GM23338 (cell line): Measurements from ENCODE around the gene ZNF48. TPM values are rescaled to one million over a fixed set of nuclear protein-coding genes. Genes with fewer than 3 reads are reported as not detected.

Experiments
- ATAC-seq: fragments of 200-7000 bp; cut with Tn5 transposase; 3 replicates; pipeline ENCODE4 v1.9.1; 2020
- DNase-seq: peaks from one replicate; pipeline ENCODE4 v3.0.0-alpha.2; 2015; ENCODE audit warnings: low spot score
- H2AFZ ChIP-seq: fragments of 200-600 bp; sonication (generic); 2 replicates; pipeline ENCODE4 v1.8.0; 2016; ENCODE audit warnings: antibody characterized with exemption, mild to moderate bottlenecking, moderate library complexity
- H3F3A ChIP-seq: fragments of 200-600 bp; sonication (generic); replicated peaks from 2 replicates; pipeline ENCODE4 v1.8.0; 2017; ENCODE audit warnings: antibody characterized with exemption, mixed run types, low read depth
- H3K27ac ChIP-seq: fragments of 200-600 bp; sonication (generic); 2 replicates; pipeline ENCODE4 v1.6.1; 2016; ENCODE audit warnings: low read depth
- H3K27me3 ChIP-seq: fragments of 200-600 bp; sonication (generic); 2 replicates; pipeline ENCODE4 v1.8.0; 2016; ENCODE audit warnings: mild to moderate bottlenecking, mixed run types, moderate library complexity; ENCODE audit not compliant: insufficient read depth
- H3K36me3 ChIP-seq: fragments of 200-600 bp; sonication (generic); 2 replicates; pipeline ENCODE4 v1.8.0; 2016; ENCODE audit warnings: mild to moderate bottlenecking; ENCODE audit not compliant: insufficient read depth
- H3K4me1 ChIP-seq: fragments of 200-600 bp; sonication (generic); 2 replicates; pipeline ENCODE4 v1.8.0; 2016; ENCODE audit warnings: mild to moderate bottlenecking, moderate library complexity; ENCODE audit not compliant: insufficient read depth
- H3K4me2 ChIP-seq: fragments of 200-600 bp; sonication (generic); 2 replicates; pipeline ENCODE4 v1.7.1; 2017; ENCODE audit warnings: mixed run types
- H3K4me3 ChIP-seq: fragments of 200-600 bp; sonication (generic); 2 replicates; pipeline ENCODE4 v1.6.1; 2016; ENCODE audit warnings: mixed run types
- H3K79me2 ChIP-seq: fragments of 200-600 bp; sonication (generic); replicated peaks from 2 replicates; pipeline ENCODE4 v1.8.0; 2017; ENCODE audit warnings: mild to moderate bottlenecking; ENCODE audit not compliant: insufficient read depth
- H3K9me2 ChIP-seq: fragments of 200-600 bp; sonication (generic); 2 replicates; pipeline ENCODE4 v1.8.0; 2017; ENCODE audit not compliant: insufficient read depth
- H4K20me1 ChIP-seq: fragments of 200-600 bp; sonication (generic); replicated peaks from 2 replicates; pipeline ENCODE4 v1.8.0; 2017; ENCODE audit warnings: mild to moderate bottlenecking; ENCODE audit not compliant: insufficient read depth
- H3K27ac Mint-ChIP-seq: 2 replicates; pipeline ENCODE4 v1.8.0; 2020; ENCODE audit warnings: inconsistent platforms, mild to moderate bottlenecking, moderate library complexity, mixed read lengths
- H3K27me3 Mint-ChIP-seq: 3 replicates; pipeline ENCODE4 v1.8.0; 2022; ENCODE audit warnings: low read depth, mild to moderate bottlenecking, moderate library complexity, mixed read lengths, inconsistent platforms; ENCODE audit not compliant: insufficient read depth, poor library complexity
- H3K36me3 Mint-ChIP-seq: 3 replicates; pipeline ENCODE4 v1.8.0; 2021; ENCODE audit warnings: low read depth, mild to moderate bottlenecking, inconsistent platforms, moderate library complexity, mixed read lengths
- H3K4me1 Mint-ChIP-seq: 3 replicates; pipeline ENCODE4 v1.8.0; 2020; ENCODE audit warnings: mild to moderate bottlenecking, inconsistent platforms, mixed read lengths
- H3K4me3 Mint-ChIP-seq: 3 replicates; pipeline ENCODE4 v1.8.0; 2021; ENCODE audit warnings: moderate library complexity, mild to moderate bottlenecking, inconsistent platforms, mixed read lengths
- H3K9me3 Mint-ChIP-seq: 3 replicates; pipeline ENCODE4 v1.8.0; 2020; ENCODE audit warnings: moderate library complexity, mild to moderate bottlenecking, inconsistent platforms, mixed read lengths
- CREB1 ChIP-seq: fragments of 250-450 bp; sonication (Bioruptor Pico); IDR thresholded peaks from 2 replicates; pipeline ENCODE4 v1.5.0; 2020; ENCODE audit warnings: low read depth, mild to moderate bottlenecking, moderate library complexity
- EZH2 ChIP-seq: fragments of 200-600 bp; sonication (generic); IDR thresholded peaks from one replicate; pipeline ENCODE4 v1.8.0; 2017; ENCODE audit warnings: antibody characterized with exemption, mild to moderate bottlenecking, low read depth; ENCODE audit not compliant: unreplicated experiment
- EZH2phosphoT487 ChIP-seq: fragments of 200-600 bp; sonication (generic); IDR thresholded peaks from one replicate; pipeline ENCODE4 v1.8.1; 2018; ENCODE audit warnings: antibody characterized with exemption; ENCODE audit not compliant: unreplicated experiment
- POLR2AphosphoS5 ChIP-seq: IDR thresholded peaks from 2 replicates; pipeline ENCODE4 v1.6.1; 2016; ENCODE audit warnings: antibody characterized with exemption, low read depth
- STAT1 ChIP-seq: IDR thresholded peaks from one replicate; pipeline ENCODE4 v1.6.1; 2016; ENCODE audit warnings: antibody characterized with exemption; ENCODE audit not compliant: unreplicated experiment
- ZNF114 ChIP-seq: fragments of 250-450 bp; sonication (Bioruptor Pico); IDR thresholded peaks from 2 replicates; pipeline ENCODE4 v1.5.0; 2020; ENCODE audit warnings: mild to moderate bottlenecking, moderate library complexity
- ZNF331 ChIP-seq: fragments of 250-450 bp; sonication (Bioruptor Pico); IDR thresholded peaks from 2 replicates; pipeline ENCODE4 v1.5.0; 2020; ENCODE audit warnings: low read depth, mild to moderate bottlenecking, moderate library complexity
- polyA plus RNA-seq: library from polyadenylated mRNA; unstranded; fragments of >200 nt; fragmentation: Nextera tagmentation; extraction: Ambion mirVana; gene quantifications from 2 replicates; pipeline ENCODE4 v1.2.1, GENCODE V29; 2016
- total RNA-seq: library from RNA; depleted of rRNA; stranded (reverse); fragments of >200 nt; shearing (Covaris generic); gene quantifications from 2 replicates; pipeline ENCODE4 v1.2.3, GENCODE V29; 2014
- TF ChIP-seq, protein P1 (sequence below): IDR thresholded peaks from 2 replicates; pipeline ENCODE4 v1.6.1; 2016; ENCODE audit warnings: antibody characterized with exemption
- TF ChIP-seq, protein P2 (sequence below): IDR thresholded peaks from one replicate; pipeline ENCODE4 v1.6.1; 2018; ENCODE audit warnings: antibody characterized with exemption; ENCODE audit not compliant: unreplicated experiment
- TF ChIP-seq, protein P3 (sequence below), 2 experiments: fragments of 200-600 bp in 1 of 2; sonication (generic) in 1 of 2; conservative IDR thresholded peaks; 2 replicates each; pipeline versions ENCODE4 v1.5.1 to v1.6.1; 2016 to 2017; ENCODE audit warnings: antibody characterized with exemption in 2 of 2, low read depth in 2 of 2, mild to moderate bottlenecking in 2 of 2, moderate library complexity in 1 of 2

Gene ZNF48
- total and polyA plus RNA-seq, 2 experiments from 2014 or later, result 4.8 to 44.3 TPM

DNA sequence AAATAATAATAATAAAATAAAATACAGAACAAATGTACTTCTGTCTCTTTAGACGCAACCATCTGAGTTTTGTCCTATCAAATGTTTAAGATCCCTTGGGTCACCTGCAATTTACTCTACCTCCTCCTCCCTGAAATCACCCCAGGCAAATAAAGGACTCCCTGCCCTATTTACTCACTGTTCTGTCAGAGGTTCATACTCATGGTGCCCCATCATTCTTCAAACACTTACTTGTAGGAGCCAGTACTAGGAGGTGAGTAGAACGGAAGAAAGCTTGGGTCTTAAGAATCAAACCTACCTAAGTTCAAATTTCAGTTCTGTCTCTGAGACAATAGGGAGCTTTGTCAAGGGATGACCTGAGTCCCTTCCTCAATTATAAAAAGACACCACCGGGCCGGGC is 28.7 kb upstream of the ZNF48 start:
- peaks cover 14% of the 10 kb centered on the region for H4K20me1 ChIP-seq
- ATAC-seq, result no peak

More for the DNA sequence above, 28.7 kb upstream of the ZNF48 start:
- H2AFZ ChIP-seq, result no peak overlapping the region
- no peak overlapping the region for H3K4me2 ChIP-seq
- H3K36me3 ChIP-seq, result no peaks in the 10 kb centered on the region
- no peak overlapping the region for H3K27ac Mint-ChIP-seq
- no peaks in the 10 kb centered on the region for H3K27me3 ChIP-seq
- peaks cover 18% of the 10 kb centered on the region for H3K36me3 Mint-ChIP-seq
- no peak overlapping the region for H3K27ac ChIP-seq
- H3K9me2 ChIP-seq, result no peaks in the 10 kb centered on the region
- DNase-seq, result no peak
- peaks cover 40% of the 10 kb centered on the region for H3K79me2 ChIP-seq
- H3K4me1 ChIP-seq, result peaks cover 11% of the 10 kb centered on the region
- H3K4me3 Mint-ChIP-seq, result no peak overlapping the region; the same call in 2 of the 3 replicates
- H3K4me1 Mint-ChIP-seq, result peaks cover 28% of the 10 kb centered on the region
- no peaks in the 10 kb centered on the region for H3F3A ChIP-seq
- H3K27me3 Mint-ChIP-seq, result peaks cover 16% of the 10 kb centered on the region
- no peak for TF ChIP-seq ZNF114 (CRISPR knock-in tag)
- no peak for TF ChIP-seq POLR2AphosphoS5
- no peak for TF ChIP-seq EZH2
- no peak for TF ChIP-seq CREB1 (CRISPR knock-in tag)
- TF ChIP-seq, protein P1, sequence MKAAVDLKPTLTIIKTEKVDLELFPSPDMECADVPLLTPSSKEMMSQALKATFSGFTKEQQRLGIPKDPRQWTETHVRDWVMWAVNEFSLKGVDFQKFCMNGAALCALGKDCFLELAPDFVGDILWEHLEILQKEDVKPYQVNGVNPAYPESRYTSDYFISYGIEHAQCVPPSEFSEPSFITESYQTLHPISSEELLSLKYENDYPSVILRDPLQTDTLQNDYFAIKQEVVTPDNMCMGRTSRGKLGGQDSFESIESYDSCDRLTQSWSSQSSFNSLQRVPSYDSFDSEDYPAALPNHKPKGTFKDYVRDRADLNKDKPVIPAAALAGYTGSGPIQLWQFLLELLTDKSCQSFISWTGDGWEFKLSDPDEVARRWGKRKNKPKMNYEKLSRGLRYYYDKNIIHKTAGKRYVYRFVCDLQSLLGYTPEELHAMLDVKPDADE, result no peak
- TF ChIP-seq ZNF331, result no peak
- TF ChIP-seq, protein P2, sequence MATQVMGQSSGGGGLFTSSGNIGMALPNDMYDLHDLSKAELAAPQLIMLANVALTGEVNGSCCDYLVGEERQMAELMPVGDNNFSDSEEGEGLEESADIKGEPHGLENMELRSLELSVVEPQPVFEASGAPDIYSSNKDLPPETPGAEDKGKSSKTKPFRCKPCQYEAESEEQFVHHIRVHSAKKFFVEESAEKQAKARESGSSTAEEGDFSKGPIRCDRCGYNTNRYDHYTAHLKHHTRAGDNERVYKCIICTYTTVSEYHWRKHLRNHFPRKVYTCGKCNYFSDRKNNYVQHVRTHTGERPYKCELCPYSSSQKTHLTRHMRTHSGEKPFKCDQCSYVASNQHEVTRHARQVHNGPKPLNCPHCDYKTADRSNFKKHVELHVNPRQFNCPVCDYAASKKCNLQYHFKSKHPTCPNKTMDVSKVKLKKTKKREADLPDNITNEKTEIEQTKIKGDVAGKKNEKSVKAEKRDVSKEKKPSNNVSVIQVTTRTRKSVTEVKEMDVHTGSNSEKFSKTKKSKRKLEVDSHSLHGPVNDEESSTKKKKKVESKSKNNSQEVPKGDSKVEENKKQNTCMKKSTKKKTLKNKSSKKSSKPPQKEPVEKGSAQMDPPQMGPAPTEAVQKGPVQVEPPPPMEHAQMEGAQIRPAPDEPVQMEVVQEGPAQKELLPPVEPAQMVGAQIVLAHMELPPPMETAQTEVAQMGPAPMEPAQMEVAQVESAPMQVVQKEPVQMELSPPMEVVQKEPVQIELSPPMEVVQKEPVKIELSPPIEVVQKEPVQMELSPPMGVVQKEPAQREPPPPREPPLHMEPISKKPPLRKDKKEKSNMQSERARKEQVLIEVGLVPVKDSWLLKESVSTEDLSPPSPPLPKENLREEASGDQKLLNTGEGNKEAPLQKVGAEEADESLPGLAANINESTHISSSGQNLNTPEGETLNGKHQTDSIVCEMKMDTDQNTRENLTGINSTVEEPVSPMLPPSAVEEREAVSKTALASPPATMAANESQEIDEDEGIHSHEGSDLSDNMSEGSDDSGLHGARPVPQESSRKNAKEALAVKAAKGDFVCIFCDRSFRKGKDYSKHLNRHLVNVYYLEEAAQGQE, result no peak
- TF ChIP-seq, protein P3, sequence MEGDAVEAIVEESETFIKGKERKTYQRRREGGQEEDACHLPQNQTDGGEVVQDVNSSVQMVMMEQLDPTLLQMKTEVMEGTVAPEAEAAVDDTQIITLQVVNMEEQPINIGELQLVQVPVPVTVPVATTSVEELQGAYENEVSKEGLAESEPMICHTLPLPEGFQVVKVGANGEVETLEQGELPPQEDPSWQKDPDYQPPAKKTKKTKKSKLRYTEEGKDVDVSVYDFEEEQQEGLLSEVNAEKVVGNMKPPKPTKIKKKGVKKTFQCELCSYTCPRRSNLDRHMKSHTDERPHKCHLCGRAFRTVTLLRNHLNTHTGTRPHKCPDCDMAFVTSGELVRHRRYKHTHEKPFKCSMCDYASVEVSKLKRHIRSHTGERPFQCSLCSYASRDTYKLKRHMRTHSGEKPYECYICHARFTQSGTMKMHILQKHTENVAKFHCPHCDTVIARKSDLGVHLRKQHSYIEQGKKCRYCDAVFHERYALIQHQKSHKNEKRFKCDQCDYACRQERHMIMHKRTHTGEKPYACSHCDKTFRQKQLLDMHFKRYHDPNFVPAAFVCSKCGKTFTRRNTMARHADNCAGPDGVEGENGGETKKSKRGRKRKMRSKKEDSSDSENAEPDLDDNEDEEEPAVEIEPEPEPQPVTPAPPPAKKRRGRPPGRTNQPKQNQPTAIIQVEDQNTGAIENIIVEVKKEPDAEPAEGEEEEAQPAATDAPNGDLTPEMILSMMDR (conservative IDR thresholded peaks at IDR 0.05; ENCODE audit: low read depth in 2 of 2), result no peak
- TF ChIP-seq STAT1, result no peak
- no peak for TF ChIP-seq EZH2phosphoT487
- H3K4me3 ChIP-seq, result no peak overlapping the region
- H3K9me3 Mint-ChIP-seq, result no peaks in the 10 kb centered on the region; the same call in 2 of the 3 replicates
